Urinary bladder (tissue), 4 donors: ENCODE data around the gene DMC1. TPM values are rescaled to one million over a fixed set of nuclear protein-coding genes. Genes with fewer than 3 reads are reported as not detected.
"Not testable (repeated sequence)": the region's sequence is repeated elsewhere in the genome, so short reads cannot be mapped to it uniquely, and the experiment has no call there.

Source experiments
- DNase-seq: peaks from one replicate; pipeline ENCODE4 v3.0.0-alpha.2; 2015; ENCODE audit errors: extremely low spot score
- H3K27ac ChIP-seq: one replicate; pipeline ENCODE4 v1.5.1; 2013; ENCODE audit warnings: low read depth, mild to moderate bottlenecking, moderate library complexity
- H3K36me3 ChIP-seq: one replicate; pipeline ENCODE4 v1.6.1; 2013; ENCODE audit warnings: mild to moderate bottlenecking, moderate library complexity; ENCODE audit not compliant: insufficient read depth
- H3K4me1 ChIP-seq: one replicate; pipeline ENCODE4 v1.6.1; 2013; ENCODE audit warnings: mild to moderate bottlenecking, moderate library complexity; ENCODE audit not compliant: insufficient read depth
- H3K4me3 ChIP-seq: one replicate; pipeline ENCODE4 v1.5.1; 2013; ENCODE audit warnings: low read depth, low read length
- WGBS: extraction: QIAGEN DNeasy Blood & Tissue Kit; methylation state at CpG from one replicate; pipeline ENCODE4 v1.1.7; 2013; 5-methylcytosine and 5-hydroxymethylcytosine counted together
- polyA plus RNA-seq: library from polyadenylated mRNA; stranded (reverse); fragments of 200-250 nt; gene quantifications from one replicate; pipeline ENCODE4 v1.2.3, GENCODE V29; 2013
- total RNA-seq: library from RNA; depleted of rRNA; stranded (reverse); fragments of >200 nt; gene quantifications from one replicate; pipeline ENCODE4 v1.2.3, GENCODE V29; 2014
- donor health status: healthy with polysubstance abuse.
- donor health status: healthy.

Gene DMC1
- total and polyA plus RNA-seq, 2 donors = 1.8 to 6.9 TPM

GRCh38 chr22:38601221-38601764, 31.3 kb upstream of the DMC1 start:
- no peak overlapping the region for H3K27ac ChIP-seq
- 89% methylated on average over 2 of the region's 2 CpGs for WGBS
- no peaks in the 10 kb centered on the region for H3K36me3 ChIP-seq
- H3K4me3 ChIP-seq = no peak overlapping the region
- no peak for DNase-seq
- H3K4me1 ChIP-seq = no peaks in the 10 kb centered on the region

GRCh38 chr22:38599466-38599865, 29.5 kb upstream of the DMC1 start:
- Histone ChIP-seq H3K4me3 (no peak overlapping the region), H3K36me3 (no peaks in the 10 kb centered on the region), H3K27ac (no peak overlapping the region), H3K4me1 (no peaks in the 10 kb centered on the region)
- no peak for DNase-seq
- WGBS = 92% methylated on average over 10 of the region's 10 CpGs

- not testable (repeated sequence) for H3K36me3 ChIP-seq, H3K4me3 ChIP-seq, H3K4me1 ChIP-seq, DNase-seq, H3K27ac ChIP-seq
- WGBS = 90% methylated on average over 3 of the region's 3 CpGs
These were observed 12.9 kb upstream of the DMC1 start for GRCh38 chr22:38582923-38583322.

DNA sequence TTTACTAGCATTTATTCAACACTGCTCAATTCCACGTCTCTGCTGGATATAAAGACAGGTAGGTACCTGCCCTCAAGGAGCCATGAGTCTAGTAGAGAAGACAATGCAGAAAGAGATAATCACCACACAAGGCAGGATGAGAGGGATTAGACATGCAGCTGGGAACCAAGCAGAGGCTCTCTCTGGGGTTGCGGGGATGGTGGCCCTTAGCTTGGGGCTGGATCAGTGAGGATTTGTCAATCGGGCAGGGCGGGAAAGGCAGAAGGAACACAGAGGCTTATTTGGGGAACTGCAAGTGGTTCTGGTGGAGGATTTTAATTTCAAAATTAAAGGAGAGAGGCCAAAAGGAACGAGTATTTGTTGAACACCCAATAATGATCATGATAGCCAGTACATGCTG, 8.5 kb upstream of the DMC1 start:
- Histone ChIP-seq H3K4me3 (no peak overlapping the region), H3K4me1 (no peaks in the 10 kb centered on the region), H3K36me3 (no peaks in the 10 kb centered on the region), H3K27ac (no peak overlapping the region)
- no peak for DNase-seq
- WGBS = 69% methylated on average over 5 of the region's 5 CpGs

GRCh38 chr22:38572065-38572464, 2.1 kb upstream of the DMC1 start:
- no peaks in the 10 kb centered on the region for H3K36me3 ChIP-seq
- no peak for DNase-seq
- no peak overlapping the region for H3K4me3 ChIP-seq
- no peaks in the 10 kb centered on the region for H3K4me1 ChIP-seq
- 3% methylated on average over 3 of the region's 3 CpGs for WGBS
- H3K27ac ChIP-seq = no peak overlapping the region

- peak overlapping the region; percentile 47 for H3K4me3 ChIP-seq
- DNase-seq = no peak
- WGBS = 3% methylated on average over 14 of the region's 14 CpGs
These were observed 889 bp upstream of the DMC1 start for GRCh38 chr22:38570779-38571364.

GRCh38 chr22:38569181-38569971, 607 bp downstream of the DMC1 start:
- peak overlapping the region; percentile 74 for H3K27ac ChIP-seq
- no peak for DNase-seq
- peak overlapping the region; percentile 47 for H3K4me3 ChIP-seq
- H3K4me1 ChIP-seq = no peaks in the 10 kb centered on the region
- H3K36me3 ChIP-seq = no peaks in the 10 kb centered on the region
- WGBS = 27% methylated on average over 32 of the region's 32 CpGs

More at GRCh38 chr22:38570779-38571364, 889 bp upstream of the DMC1 start:
- no peaks in the 10 kb centered on the region for H3K36me3 ChIP-seq
- no peak overlapping the region for H3K27ac ChIP-seq
- H3K4me1 ChIP-seq = no peaks in the 10 kb centered on the region

- Histone ChIP-seq H3K27ac (no peak overlapping the region), H3K4me3 (no peak overlapping the region), H3K4me1 (no peaks in the 10 kb centered on the region), H3K36me3 (no peaks in the 10 kb centered on the region)
- 68% methylated on average over 7 of the region's 7 CpGs for WGBS
- DNase-seq = no peak
These were observed 2.3 kb downstream of the DMC1 start for GRCh38 chr22:38567531-38568285.

DNA sequence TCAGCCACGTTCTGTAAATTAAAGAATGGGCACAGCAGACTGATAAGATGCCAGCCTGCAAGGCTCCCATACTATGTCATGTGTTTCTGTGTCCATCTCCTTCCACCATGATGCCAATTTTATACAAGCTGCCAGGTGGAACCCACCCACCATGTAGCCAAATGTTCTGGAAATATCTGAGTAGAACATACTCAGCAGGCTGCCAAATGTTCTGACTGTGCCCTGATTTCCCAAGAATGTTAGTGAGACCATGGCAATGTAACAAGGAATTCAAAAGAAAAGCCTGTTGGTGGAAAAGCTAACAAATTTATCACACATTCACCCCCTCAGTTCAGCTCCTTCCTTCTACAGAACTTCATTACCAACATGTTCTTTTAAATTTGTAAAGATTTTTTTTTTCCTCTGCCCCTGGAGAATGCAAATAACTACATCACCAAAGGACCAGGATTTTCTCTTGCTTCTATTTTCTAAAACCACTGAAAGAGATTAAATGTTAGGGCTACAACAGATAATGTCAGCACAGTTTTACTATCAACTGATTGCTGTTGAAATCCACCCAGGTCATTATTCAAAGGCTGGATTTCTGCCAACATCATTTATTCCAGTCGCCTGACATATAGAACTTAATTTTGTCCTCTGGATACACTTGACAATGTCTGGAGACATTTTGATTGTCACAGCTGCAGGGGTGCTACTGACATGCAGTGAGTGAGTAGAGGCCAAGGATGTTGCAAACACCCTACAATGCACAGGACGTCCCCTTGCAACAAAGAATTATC, 3.1 kb downstream of the DMC1 start:
- 63% methylated on average over 3 of the region's 3 CpGs for WGBS
- no peak overlapping the region for H3K27ac ChIP-seq
- DNase-seq = no peak
- no peaks in the 10 kb centered on the region for H3K36me3 ChIP-seq
- H3K4me1 ChIP-seq = no peaks in the 10 kb centered on the region
- no peak overlapping the region for H3K4me3 ChIP-seq

GRCh38 chr22:38565441-38565840, 4.5 kb downstream of the DMC1 start:
- Histone ChIP-seq H3K36me3 (no peaks in the 10 kb centered on the region), H3K4me1 (no peaks in the 10 kb centered on the region), H3K27ac (no peak overlapping the region), H3K4me3 (no peak overlapping the region)
- no peak for DNase-seq
- WGBS = 95% methylated on average over 1 of the region's 1 CpG

DNA sequence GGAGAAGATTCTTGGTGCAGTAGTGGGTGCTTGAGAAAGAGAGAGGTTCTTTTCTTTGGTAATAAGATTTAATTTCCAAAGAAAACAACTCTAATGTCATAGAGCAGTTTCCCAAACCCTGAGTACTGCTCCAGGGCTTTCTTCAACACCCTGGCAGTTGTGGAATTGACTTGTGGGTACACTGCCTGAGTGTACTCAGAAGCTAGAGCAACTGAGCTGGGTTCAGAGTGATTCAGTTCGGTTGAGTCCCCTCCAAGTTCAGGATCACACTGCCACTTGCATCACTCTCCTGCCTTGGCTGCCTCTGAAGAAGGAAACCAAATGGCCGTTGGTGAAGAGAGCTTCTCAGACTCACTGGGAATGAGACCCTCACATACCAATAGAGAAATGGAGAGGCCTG, 5.3 kb downstream of the DMC1 start:
- H3K36me3 ChIP-seq = no peaks in the 10 kb centered on the region
- no peak overlapping the region for H3K4me3 ChIP-seq
- H3K27ac ChIP-seq = no peak overlapping the region
- 90% methylated on average over 2 of the region's 2 CpGs for WGBS
- no peaks in the 10 kb centered on the region for H3K4me1 ChIP-seq
- DNase-seq = no peak

DNA sequence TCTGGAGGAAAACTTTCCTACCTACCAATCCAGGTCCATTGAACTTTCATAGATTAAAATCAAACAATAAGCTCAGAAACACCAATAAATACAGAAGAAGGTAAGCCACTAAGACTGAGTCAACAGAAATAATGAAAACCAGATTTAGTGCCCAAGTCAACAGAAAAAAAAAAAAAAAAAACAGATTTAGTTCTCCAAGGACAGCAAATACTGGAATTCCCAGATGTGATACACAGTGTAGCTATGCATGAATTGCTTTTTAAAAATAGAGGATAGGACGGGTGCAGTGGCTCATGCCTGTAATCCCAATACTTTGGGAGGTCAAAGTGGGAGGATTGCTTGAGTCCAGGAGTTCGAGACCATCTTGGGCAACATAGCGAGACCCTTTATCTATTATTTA, 15.7 kb downstream of the DMC1 start:
- WGBS = 91% methylated on average over 3 of the region's 3 CpGs
- no peak overlapping the region for H3K27ac ChIP-seq
- no peak for DNase-seq

More for the DNA sequence above, 15.7 kb downstream of the DMC1 start:
- H3K4me3 ChIP-seq = no peak overlapping the region
- no peaks in the 10 kb centered on the region for H3K36me3 ChIP-seq
- no peaks in the 10 kb centered on the region for H3K4me1 ChIP-seq
